WI38 (cell line): ENCODE measurements around the gene SCAMP4.

Experiments used
- H3K4me3 ChIP-seq: 2 replicates; pipeline ENCODE4 v1.5.1; 2011; ENCODE audit warnings: low read depth, mild to moderate bottlenecking, control low read depth, low read length
- TF ChIP-seq, protein P1 (sequence below): IDR thresholded peaks from 2 replicates; pipeline ENCODE4 v1.5.1; 2012; ENCODE audit warnings: low read depth, mild to moderate bottlenecking, control low read depth, low read length

The SCAMP4 gene

DNA sequence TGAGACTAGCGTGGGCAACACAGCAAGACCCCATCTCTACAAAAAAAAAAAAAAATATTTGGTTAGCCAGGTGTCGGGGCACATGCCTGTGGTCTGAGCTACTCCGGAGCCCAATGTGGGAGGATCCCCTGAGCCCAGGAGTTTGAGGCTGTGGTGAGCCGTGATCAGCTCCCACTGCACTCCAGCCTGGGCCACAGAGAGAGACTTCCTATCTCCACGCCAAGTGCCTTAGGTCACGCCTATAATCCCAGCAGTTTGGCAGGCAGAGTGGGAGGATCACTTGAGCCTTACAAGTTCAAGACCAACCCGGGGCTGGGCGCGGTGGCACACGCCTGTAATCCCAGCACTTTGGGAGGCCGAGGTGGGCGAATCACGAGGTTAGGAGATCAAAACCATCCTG is 8.7 kb upstream of the SCAMP4 start:
- TF ChIP-seq, protein P1, sequence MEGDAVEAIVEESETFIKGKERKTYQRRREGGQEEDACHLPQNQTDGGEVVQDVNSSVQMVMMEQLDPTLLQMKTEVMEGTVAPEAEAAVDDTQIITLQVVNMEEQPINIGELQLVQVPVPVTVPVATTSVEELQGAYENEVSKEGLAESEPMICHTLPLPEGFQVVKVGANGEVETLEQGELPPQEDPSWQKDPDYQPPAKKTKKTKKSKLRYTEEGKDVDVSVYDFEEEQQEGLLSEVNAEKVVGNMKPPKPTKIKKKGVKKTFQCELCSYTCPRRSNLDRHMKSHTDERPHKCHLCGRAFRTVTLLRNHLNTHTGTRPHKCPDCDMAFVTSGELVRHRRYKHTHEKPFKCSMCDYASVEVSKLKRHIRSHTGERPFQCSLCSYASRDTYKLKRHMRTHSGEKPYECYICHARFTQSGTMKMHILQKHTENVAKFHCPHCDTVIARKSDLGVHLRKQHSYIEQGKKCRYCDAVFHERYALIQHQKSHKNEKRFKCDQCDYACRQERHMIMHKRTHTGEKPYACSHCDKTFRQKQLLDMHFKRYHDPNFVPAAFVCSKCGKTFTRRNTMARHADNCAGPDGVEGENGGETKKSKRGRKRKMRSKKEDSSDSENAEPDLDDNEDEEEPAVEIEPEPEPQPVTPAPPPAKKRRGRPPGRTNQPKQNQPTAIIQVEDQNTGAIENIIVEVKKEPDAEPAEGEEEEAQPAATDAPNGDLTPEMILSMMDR, result no peak

DNA sequence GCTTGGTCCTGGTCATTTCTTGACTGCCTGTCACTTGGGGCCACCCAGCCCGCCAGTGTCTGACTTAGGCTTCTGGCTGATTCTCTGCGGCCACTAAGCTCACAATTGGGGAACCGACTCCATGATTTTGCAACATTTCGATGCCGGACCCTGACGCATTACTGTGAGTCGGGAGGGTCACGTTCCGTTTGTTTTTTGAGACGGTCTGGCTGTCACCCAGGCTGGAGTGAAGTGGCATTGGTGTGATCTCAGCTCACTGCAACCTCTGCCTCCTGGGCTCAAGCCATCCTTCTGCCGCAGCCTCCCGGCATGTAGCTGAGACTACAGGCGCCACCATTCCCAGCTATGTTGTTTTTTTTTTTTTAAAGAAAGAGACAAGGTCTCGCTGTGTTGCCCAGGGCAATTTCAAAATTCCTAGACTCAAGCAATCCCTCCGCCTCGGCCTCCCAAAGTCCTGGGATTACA is 3.2 kb upstream of the SCAMP4 start:
- TF ChIP-seq, protein P1, result no peak
- no peak overlapping the region for H3K4me3 ChIP-seq

More for the DNA sequence above, 8.7 kb upstream of the SCAMP4 start:
- H3K4me3 ChIP-seq, result no peak overlapping the region

DNA sequence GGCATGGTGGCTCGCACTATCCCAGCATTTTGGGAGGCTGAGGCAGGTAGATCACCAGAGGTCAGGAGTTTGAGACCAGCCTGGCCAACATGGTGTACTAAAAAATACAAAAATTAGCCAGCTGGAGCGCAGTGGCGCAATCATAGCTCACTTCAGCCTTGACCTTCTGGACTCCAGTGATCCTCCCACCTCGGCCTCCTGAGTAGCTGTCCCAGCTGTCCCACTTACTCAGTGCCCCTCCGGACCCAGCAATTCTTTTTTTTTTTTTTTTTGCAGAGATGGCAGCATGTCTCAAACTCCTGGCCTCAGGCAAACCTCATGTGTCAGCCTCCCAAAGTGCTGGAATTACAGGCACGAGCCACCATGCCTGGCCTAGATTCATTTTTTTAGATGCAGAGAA is 2.3 kb upstream of the SCAMP4 start:
- TF ChIP-seq, protein P1, result no peak
- H3K4me3 ChIP-seq, result no peak overlapping the region

DNA sequence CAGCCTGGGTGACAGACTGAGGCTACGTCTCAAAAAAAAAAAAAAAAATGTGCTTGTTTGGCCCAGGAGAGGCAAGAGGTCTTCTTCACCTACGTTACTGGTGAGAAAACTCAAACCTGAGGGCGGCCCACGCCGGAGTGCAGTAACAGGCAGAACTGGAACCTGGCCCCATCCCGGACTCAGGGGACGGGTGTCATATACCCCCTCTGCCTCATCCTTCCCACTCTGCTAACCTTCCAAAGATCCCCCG is 414 bp upstream of the SCAMP4 start:
- no peak overlapping the region for H3K4me3 ChIP-seq
- TF ChIP-seq, protein P1, result no peak

DNA sequence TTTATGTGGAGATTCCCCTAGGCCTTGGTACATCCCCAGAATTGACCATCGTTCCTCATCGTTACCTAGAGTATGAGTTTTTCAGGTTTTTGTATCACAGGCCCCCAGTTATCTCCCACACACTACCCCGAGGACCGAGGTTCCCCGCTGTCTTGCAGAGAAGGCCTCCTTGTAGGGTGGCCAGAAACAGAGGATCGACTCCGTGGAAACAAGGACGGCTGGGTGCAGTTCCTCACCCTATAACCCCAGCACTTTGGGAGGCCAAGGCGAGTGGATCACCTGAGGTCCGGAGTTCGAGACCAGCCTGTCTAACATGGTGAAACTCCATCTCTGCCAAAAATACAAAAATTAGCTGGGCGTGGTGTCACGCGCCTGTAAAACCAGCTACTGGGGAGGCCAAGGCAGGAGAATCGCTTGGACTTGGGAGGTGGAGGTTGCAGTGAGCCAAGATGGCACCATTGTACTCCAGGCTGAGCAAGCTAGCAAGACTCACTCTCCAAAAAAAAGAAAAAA is 720 bp downstream of the SCAMP4 start:
- TF ChIP-seq, protein P1, result no peak
- H3K4me3 ChIP-seq, result peak overlapping the region; percentile 70

DNA sequence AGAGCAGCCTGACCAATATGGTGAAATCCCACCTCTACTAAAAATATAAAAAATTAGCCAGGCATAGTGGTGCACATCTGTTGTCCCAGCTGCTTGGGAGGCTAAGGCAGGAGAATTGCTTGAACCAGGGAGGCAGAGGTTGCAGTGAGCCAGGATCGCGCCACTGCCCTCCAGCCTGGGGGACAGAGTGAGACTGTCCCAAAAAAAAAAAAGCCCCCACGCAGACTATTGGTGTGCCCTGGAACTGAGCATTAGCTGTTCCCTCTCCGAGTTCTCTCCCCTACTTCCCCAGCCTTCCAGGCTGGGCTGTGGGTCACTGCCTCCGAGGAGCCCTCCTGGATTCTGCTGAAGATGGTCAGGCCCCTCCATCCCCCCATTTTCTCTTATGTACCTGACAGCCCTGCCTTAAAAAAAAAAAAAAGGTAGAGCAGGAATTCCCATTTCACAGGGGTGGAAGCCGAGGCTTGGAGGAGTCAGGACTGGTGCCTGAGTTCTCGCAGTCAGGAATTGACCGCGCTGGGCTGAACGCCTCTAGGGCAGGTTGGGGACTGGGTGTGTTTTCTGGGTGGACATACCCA is 1.9 kb downstream of the SCAMP4 start:
- H3K4me3 ChIP-seq, result no peak overlapping the region
- TF ChIP-seq, protein P1, result no peak

DNA sequence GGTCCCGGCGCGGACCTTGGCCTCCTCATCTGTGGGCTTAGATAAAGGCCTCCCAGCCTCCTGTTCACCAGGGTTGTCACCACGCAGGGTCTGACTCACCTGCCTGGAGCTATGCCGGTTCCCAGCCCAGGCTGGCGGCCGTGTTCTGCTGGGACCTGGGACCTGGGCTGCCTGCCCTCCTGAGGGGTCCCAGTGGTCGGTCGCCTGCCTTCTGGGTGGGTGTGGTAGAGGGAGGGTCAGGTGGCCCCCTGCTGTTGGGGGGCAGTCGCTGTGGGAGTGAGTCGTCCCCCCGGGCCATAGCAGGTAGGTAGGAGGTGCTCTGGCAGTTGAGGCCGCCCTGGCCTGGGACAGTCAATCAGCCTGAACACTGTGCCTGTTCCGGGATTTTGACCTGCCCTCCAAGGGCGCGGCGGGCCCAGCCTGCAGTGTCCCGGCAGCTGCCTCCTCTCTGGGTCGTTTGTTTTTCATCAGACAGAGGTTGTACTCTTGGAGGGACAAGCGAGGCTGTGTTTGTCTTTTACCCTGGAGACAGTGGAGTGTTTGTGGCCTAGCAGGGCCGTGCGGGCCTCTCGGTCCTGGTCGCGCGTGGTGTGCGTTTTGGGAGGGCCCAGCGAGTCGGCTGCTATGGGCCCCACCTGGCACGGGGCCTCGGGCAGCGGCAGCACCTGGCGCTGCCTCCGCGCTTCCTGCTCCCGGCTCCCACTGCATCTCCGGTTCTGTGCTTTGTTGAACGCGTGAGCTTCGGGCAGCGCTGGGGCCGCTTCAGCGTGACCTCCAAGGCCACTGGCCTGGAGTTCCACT is 2.6 kb downstream of the SCAMP4 start:
- TF ChIP-seq, protein P1, result no peak
- no peak overlapping the region for H3K4me3 ChIP-seq
